Stimulated activated CD4-positive, alpha-beta T cell treated with anti-CD3 and anti-CD28 coated beads, TNF-alpha, amount 100 ng/mL, for 24 hours (primary cell): ENCODE measurements around the gene SMIM22.
"Not testable (repeated sequence)": the region's sequence is repeated elsewhere in the genome, so short reads cannot be mapped to it uniquely, and the experiment has no call there.

Experiments used
- DNase-seq, 3 experiments: peaks; one replicate each; pipeline ENCODE4 v3.0.0-alpha.2; 2020; ENCODE audit warnings: low read depth in 3 of 3

Gene SMIM22

GRCh38 chr16:4768549-4769305 lies 26.4 kb upstream of the SMIM22 start:
- peak; percentile 76 to 96 (median 81) for DNase-seq

DNA sequence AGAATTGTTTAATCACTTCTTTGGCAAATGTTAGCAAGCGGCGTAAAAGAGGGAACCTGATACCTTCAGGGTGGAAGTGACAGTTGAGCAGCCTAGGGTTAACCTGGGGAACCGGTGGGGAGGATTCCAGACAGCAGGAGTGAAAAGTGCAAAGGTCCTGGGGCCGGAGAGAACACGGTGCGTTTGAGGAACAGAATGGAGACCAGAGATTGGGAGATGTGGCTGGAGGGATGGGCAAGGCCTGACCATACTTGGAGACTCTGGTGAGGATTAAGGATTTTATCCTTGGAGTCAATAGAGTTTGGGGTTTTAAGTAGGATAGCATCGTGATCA lies 25.9 kb upstream of the SMIM22 start:
- no peak for DNase-seq

- no peak for DNase-seq
These were observed 23.5 kb upstream of the SMIM22 start for GRCh38 chr16:4771646-4772045.

DNA sequence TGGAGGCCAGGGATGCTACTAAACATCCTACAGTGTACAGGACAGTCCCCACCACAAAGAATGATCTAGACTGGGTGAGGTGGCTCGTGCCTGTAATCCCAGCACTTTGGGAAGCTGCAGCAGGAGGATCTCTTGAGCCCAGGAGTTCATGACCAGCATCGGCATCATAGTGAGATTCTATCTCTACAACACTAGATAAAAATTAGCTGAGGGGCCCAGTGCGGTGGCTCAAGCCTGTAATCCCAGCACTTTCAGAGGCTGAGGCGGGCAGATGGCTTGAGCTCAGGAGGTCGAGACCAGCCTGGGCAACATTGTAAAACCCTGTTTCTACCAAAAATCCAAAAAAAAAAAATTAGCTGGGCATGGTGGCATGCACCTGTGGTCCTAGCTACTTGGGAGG lies 22.8 kb upstream of the SMIM22 start:
- DNase-seq: no peak

- no peak for DNase-seq
These were observed 20.2 kb upstream of the SMIM22 start for GRCh38 chr16:4775005-4775404.

- no peak for DNase-seq
These were observed 18.9 kb upstream of the SMIM22 start for GRCh38 chr16:4776141-4776705.

- no peak for DNase-seq
These were observed 17.7 kb upstream of the SMIM22 start for GRCh38 chr16:4777339-4778049.

DNA sequence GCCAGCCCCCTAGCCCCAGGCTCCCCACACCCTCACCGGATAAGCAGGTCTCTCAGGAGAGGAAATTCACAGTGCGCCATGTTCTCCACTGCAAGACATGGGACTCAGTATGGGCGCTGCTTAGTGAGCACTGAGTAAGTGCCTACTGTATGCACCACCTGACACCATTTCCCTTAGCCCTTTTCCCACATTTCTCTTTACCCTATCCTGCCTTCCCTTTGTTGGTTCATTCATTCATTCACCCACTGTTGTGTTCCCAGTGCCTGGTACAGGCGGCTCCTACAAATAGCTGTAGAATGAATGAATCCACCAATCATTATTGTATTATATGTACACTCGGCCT lies 17.1 kb upstream of the SMIM22 start:
- no peak for DNase-seq

DNA sequence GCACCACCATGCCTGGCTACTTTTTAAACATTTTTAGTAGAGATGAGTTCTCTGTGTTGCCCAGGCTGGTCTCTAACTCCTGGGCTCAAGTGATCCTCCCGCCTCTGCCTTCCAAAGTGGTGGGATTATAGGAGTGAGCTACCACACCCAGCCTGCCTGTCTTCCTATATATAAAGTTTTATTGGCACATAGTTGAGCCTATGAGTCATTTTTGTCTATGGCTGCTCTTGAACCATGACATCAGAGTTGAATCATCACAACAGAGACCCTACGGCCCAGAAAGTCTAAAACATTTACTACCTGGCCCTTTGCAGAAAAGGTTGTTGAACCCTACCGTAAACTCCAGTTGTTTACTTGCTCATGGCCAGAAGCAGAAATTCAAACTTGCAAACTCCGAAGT lies 14.9 kb upstream of the SMIM22 start:
- no peak for DNase-seq

- DNase-seq: no peak
These were observed 11.8 kb upstream of the SMIM22 start for GRCh38 chr16:4783251-4783950.

DNA sequence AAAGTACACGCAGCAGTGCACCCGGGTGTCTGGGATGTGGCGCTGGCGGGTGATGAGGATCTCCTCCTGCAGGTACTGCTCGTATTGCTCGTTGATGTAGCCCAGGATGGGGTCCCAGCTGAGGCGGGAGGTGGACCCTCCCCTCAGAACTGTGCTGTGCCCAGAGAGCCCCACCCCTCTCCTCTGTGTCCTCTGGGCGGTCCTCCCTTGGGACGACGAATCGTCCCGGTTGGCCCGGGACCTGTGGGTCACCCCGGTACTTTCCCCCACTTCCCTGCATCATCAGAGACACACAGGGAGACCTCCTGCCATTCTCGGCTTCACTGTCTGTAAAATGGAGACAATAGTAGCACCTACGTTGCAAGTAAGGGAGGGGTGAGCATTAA lies 11.2 kb upstream of the SMIM22 start:
- no peak for DNase-seq

DNA sequence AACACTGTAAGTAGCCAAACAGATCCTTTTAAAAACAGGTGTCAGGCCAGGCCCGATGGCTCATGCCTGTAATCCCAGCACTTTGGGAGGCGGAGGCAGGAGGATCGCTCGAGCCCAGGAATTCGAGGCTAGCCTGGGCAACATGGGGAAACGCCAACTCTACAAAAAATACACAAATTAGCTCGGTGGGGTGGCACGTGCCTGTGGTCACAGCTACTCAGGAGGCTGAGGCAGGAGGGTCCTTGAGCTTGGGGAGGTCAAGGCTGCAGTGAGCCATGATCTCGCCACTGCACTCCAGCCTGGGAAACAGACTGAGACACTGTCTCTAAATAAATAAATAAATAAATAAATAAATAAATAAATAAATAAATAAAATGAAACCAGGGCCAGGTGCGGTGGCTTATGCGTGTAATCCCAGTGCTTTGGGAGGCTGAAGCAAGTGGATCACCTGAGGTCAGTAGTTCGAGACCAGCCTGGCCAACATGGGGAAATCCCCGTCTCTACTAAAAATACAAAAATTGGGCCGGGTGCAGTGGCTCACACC lies 10.7 kb upstream of the SMIM22 start:
- not testable (repeated sequence) for DNase-seq

DNA sequence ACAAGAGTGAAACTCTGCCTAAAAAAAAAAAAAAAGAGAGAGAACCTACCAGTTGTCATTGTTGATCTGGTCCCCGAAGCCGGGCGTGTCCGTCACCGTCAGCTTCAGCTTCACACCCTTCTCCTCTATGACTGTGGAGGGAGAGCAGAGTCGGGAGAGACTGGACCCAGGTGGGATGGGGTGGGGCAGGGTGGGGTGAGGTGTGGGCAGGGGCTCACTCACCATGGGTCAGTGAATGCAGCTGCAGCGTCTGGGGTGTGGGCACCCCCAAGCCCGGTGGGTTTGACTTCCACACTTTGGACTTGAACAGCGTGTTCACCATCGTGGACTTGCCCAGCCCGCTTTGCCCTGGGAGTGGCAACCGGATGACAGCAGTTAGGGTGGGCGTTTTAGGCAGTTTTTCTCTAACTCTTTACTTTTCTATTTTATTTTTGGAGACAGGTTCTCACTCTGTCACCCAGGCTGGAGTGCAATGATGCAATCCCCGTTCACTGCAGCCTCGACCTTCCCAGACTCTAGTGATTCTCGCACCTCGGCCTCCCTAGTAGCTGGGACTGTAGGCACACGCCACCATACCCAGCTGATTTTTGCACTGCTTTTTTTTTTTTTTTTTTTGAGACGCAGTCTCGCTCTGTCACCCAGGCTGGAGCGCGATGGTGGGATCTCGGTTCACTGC lies 9.3 kb upstream of the SMIM22 start:
- no peak for DNase-seq

DNA sequence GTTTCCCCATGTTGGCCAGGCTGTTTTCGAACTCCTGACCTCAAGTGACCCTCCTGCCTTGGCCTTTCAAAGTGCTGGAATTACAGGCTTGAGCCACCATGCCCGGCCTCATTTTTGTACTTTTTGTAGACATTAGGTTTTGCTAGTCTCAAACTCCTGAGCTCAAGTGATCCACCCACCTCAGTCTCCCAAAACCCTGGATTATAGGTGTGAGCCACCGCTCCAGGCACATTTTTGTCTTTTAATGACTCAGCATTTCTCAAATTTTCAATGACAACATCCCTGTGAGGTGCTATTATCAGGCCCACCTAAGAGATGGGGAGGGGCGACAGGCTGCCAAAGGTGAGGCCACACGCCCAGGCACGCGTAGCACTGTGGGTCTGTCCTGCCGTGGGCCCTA lies 8.1 kb upstream of the SMIM22 start:
- no peak for DNase-seq

DNA sequence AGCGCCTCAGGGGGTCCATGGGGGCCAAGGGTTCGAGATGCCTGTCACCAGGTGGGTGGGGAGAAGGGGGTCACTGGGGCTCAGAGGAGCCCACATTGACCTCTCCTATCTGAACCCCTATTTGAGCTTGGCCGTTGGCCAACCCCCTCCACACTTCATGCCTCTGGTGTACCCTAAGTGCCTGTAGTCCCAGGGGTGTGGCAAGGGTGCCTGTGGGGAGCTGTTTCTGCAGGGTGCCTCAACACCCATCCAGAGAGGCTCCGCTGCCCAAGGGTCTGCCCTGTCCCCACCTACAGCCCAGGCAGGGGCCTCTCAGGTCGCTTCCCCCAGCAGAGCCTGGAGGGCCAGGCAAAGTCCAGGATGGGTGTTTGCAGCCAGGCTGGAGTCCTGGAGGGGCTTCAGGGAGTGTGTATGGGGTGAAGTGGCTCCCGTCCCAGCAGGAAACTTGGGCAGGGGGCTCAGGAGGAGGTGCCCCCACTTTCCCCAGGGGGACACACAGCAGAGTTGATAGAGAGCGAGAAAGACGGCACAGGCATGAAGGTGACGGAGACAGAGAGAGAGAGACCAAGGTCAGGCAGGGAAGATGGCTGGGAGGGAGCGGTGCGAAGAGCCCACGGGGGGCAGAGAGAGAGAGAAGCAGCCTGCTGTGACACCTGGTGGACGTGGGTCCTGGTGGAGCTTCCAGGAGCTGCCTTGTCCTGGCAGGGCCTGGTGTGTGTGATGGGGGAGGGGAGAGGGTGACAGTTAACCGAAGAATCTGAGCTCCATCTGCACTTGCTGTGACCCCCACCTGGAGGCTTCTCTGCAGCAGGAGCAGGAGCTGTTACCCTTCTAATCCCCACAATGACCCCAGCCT lies 7.3 kb upstream of the SMIM22 start, which contains the start of gene SEPTIN12:
Gene SEPTIN12, minus strand, starts transcription at position 719 of the 856 bp plus-strand sequence. Its CDS starts 700 bp downstream, at position 19.
- no peak for DNase-seq

GRCh38 chr16:4788489-4788889 lies 6.7 kb upstream of the SMIM22 start:
- no peak for DNase-seq

DNA sequence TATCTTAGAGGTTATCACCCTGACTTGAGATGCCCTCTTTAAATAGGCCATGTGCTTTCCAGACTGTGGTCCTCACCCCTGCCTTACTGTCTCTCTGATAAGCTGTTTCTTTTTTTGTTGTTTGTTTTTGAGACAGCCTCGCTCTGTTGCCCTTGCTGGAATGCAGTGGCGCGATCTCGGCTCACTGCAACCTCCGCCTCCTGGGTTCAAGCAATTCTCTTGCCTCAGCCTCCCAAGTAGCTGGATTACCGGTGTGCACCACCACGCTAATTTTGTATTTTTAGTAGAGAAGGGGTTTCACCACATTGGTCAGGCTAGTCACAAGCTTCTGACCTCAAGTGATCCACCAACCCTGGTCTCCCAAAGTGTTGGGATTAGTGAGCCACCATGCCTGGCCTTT lies 6.3 kb upstream of the SMIM22 start:
- no peak for DNase-seq

GRCh38 chr16:4790261-4790660 lies 4.9 kb upstream of the SMIM22 start:
- no peak for DNase-seq

GRCh38 chr16:4790871-4791270 lies 4.3 kb upstream of the SMIM22 start:
- DNase-seq: no peak

GRCh38 chr16:4792951-4793513 lies 2.1 kb upstream of the SMIM22 start:
- no peak for DNase-seq
